Spleen (tissue), 11 donors: Measurements from ENCODE around the gene AGPAT3. TPM values are rescaled to one million over a fixed set of nuclear protein-coding genes. Genes with fewer than 3 reads are reported as not detected.
A peak's percentile ranks its signal among the peaks of the same experiment; 100 is the strongest.

Source experiments
- DNase-seq: peaks from one replicate; pipeline ENCODE4 v3.0.0-alpha.2; 2020
- H3K27ac ChIP-seq, 8 donors: fragments of 200-600 bp; sonication (generic) in 7 of 8; 1 replicate in 4 of 8; 2 replicates in 4 of 8; pipeline versions ENCODE4 v1.5.0 to v1.8.0; 2016 to 2021; ENCODE audit warnings: inconsistent platforms in 4 of 8, mild to moderate bottlenecking in 4 of 8, moderate library complexity in 1 of 8
- H3K27me3 ChIP-seq, 7 donors: fragments of 200-600 bp; sonication (generic) in 6 of 7; replicated peaks in 1 of 7; 1 replicate in 4 of 7; 2 replicates in 3 of 7; pipeline versions ENCODE4 v1.5.0 to v1.8.0; 2016 to 2021; ENCODE audit warnings: inconsistent platforms in 3 of 7, mild to moderate bottlenecking in 1 of 7
- H3K36me3 ChIP-seq, 6 donors: fragments of 200-600 bp; sonication (generic) in 5 of 6; 1 replicate in 4 of 6; 2 replicates in 2 of 6; pipeline versions ENCODE4 v1.5.0 to v1.8.0; 2016 to 2021; ENCODE audit warnings: inconsistent platforms in 2 of 6
- H3K4me1 ChIP-seq, 6 donors: fragments of 200-600 bp; sonication (generic) in 5 of 6; 1 replicate in 3 of 6; 2 replicates in 3 of 6; pipeline versions ENCODE4 v1.5.0 to v1.8.0; 2016 to 2021; ENCODE audit warnings: inconsistent platforms in 3 of 6
- H3K4me3 ChIP-seq, 8 donors: fragments of 200-600 bp; sonication (generic) in 7 of 8; 1 replicate in 4 of 8; 2 replicates in 4 of 8; pipeline versions ENCODE4 v1.5.0 to v1.8.0; 2016 to 2021; ENCODE audit warnings: inconsistent platforms in 4 of 8, mild to moderate bottlenecking in 4 of 8, moderate library complexity in 2 of 8
- H3K9me3 ChIP-seq, 8 donors: fragments of 200-600 bp; sonication (generic) in 7 of 8; 1 replicate in 4 of 8; 2 replicates in 4 of 8; pipeline versions ENCODE4 v1.5.0 to v1.8.0; 2016 to 2021; ENCODE audit warnings: inconsistent platforms in 4 of 8
- POLR2A ChIP-seq, 3 donors: fragments of 450-650 bp; IDR thresholded peaks; one replicate each; pipeline ENCODE4 v1.5.1; 2017; ENCODE audit warnings: antibody characterized with exemption in 3 of 3, mild to moderate bottlenecking in 1 of 3
- POLR2AphosphoS5 ChIP-seq, 3 donors: sonication (generic); formaldehyde crosslinking; IDR thresholded peaks; one replicate each; pipeline ENCODE4 v1.5.1; 2017; ENCODE audit warnings: antibody characterized with exemption in 3 of 3
- WGBS, 5 donors: extraction: QIAGEN DNeasy Blood & Tissue Kit in 3 of 5; methylation state at CpG; one replicate each; pipeline versions ENCODE4 v1.1.5 to v1.1.7; 2013 to 2018; 5-methylcytosine and 5-hydroxymethylcytosine counted together
- intact Hi-C: fragments of 100-400 bp; cut with DNase I; formaldehyde crosslinking; loops from one replicate; pipeline ENCODE4 v1.15.0; 2023; ENCODE audit warnings: low total_unique reads
- polyA plus RNA-seq, 3 donors: library from polyadenylated mRNA; stranded (reverse); fragments of 200-250 nt; gene quantifications; one replicate each; pipeline ENCODE4 v1.2.1, GENCODE V29; 2013
- total RNA-seq, 7 donors: library from RNA; depleted of rRNA in 3 of 7; stranded (reverse); fragments of >200 nt in 3 of 7; fragmentation: NEBNext Ultra II Directional in 4 of 7; extraction: Animal tissue kit (Norgen Biotek cat#: 25700) in 4 of 7; gene quantifications; one replicate each; pipeline versions ENCODE4 v1.1.0 to v1.2.1, GENCODE V29; 2016 to 2021
- TF ChIP-seq, protein P1 (sequence below), 11 experiments: fragments of 200-600 bp in 7 of 11; fragments of 450-650 bp in 4 of 11; sonication (generic) in 4 of 11; IDR thresholded peaks in 8 of 11; conservative IDR thresholded peaks in 3 of 11; 1 replicate in 7 of 11; 2 replicates in 4 of 11; pipeline versions ENCODE4 v1.4.0 to v1.8.0; 2016 to 2021; ENCODE audit warnings: antibody characterized with exemption in 11 of 11, inconsistent platforms in 4 of 11, mild to moderate bottlenecking in 1 of 11
- donor health status: healthy with polysubstance abuse.
- donor health status: DM: no; HTN: no; CAD: no; lungs with moderate emphysema.
- donor health status: DM: no; HTN: no; CAD: no.
- donor health status: Bipolar disorder and iron deficiency.
- donor health status: healthy.
- donor health status: DM: no; HTN: no; CAD: no.
- donor health status: DM: yes; HTN: yes; CAD: no.

The AGPAT3 gene
- total and polyA plus RNA-seq, 10 donors, result 6.9 to 92.0 (median 56.0) TPM

DNA sequence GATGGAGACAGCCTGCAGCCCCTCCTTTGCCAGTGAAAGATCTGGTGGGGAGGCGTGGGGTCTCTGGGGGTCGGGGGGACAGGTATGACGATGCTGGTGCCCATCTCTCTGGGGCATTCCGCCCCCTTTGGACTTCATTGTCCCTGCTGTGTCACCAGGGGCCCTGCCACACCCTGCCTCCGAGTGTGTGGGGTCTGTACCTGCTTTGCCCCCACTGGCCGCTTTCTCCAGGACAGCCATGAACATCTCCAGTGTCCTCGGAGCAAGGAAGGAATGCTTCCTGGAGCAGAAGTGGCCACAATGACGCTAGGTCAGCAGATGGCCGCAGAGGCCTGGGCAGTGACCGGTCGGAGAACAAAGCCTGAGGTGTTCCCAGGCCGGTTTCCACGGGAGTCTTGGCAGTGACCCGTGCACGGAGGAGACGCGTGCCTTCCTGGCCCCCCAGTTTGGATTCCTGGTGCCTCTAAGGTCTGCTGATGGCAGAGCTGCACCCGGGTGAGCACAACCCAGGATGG is 128.5 kb downstream of the AGPAT3 start:
- WGBS, 5 donors, result 68 to 82% (median 78%) methylated on average over 9 to 18 of the region's 18 CpGs
- peaks cover 0 to 28% (median 10%) of the 10 kb centered on the region in 6 donors for H3K4me1 ChIP-seq
- H3K27me3 ChIP-seq, result peaks cover 0 to 16% (median 0%) of the 10 kb centered on the region in 7 donors
- H3K9me3 ChIP-seq, result no peaks in the 10 kb centered on the region
- peak overlapping the region in 5 of 8 donors; percentile 23 to 65 (median 27) for H3K27ac ChIP-seq
- DNase-seq, result no peak
- no peaks in the 10 kb centered on the region for H3K36me3 ChIP-seq
- no peak overlapping the region for H3K4me3 ChIP-seq
- intact Hi-C loops, result no loop called here
- TF ChIP-seq, protein P1, sequence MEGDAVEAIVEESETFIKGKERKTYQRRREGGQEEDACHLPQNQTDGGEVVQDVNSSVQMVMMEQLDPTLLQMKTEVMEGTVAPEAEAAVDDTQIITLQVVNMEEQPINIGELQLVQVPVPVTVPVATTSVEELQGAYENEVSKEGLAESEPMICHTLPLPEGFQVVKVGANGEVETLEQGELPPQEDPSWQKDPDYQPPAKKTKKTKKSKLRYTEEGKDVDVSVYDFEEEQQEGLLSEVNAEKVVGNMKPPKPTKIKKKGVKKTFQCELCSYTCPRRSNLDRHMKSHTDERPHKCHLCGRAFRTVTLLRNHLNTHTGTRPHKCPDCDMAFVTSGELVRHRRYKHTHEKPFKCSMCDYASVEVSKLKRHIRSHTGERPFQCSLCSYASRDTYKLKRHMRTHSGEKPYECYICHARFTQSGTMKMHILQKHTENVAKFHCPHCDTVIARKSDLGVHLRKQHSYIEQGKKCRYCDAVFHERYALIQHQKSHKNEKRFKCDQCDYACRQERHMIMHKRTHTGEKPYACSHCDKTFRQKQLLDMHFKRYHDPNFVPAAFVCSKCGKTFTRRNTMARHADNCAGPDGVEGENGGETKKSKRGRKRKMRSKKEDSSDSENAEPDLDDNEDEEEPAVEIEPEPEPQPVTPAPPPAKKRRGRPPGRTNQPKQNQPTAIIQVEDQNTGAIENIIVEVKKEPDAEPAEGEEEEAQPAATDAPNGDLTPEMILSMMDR (IDR thresholded peaks at IDR 0.05 in 8 of 11, conservative IDR thresholded peaks at IDR 0.05 in 3 of 11), result no peak
- TF ChIP-seq POLR2AphosphoS5 (IDR thresholded peaks at IDR 0.05) (peak in 1 of 3 donors; percentile 12), POLR2A (IDR thresholded peaks at IDR 0.05) (no peak)

DNA sequence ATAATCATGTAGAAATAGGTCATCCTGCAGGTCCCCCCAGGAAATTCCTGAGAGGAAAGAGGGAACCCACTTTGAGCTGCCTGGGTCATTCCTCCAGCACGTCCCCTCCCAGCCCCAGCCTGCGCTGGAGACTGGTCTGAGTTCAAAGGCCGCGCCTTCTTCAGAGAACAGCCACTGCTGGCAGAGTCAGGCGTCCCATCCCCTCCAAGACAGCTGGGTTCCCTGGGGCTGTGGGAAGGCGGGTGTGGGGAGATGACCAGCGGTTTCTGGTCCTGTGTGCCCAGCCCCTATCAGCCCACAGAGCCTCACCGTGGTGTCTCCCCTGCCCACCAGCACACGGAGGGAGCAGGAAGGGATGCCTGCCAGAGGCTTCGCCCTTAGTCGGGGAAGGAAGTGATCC is 129.1 kb downstream of the AGPAT3 start:
- no peaks in the 10 kb centered on the region for H3K9me3 ChIP-seq
- no peak for DNase-seq
- no peak overlapping the region for H3K4me3 ChIP-seq
- no peaks in the 10 kb centered on the region for H3K36me3 ChIP-seq
- H3K27ac ChIP-seq, result peak overlapping the region in 5 of 8 donors; percentile 23 to 65 (median 27)
- TF ChIP-seq POLR2A (IDR thresholded peaks at IDR 0.05) (no peak), POLR2AphosphoS5 (IDR thresholded peaks at IDR 0.05) (no peak)
- TF ChIP-seq, protein P1 (IDR thresholded peaks at IDR 0.05 in 8 of 11, conservative IDR thresholded peaks at IDR 0.05 in 3 of 11), result no peak
- peaks cover 0 to 28% (median 10%) of the 10 kb centered on the region in 6 donors for H3K4me1 ChIP-seq
- 65 to 68% (median 68%) methylated on average over 4 to 11 of the region's 11 CpGs for WGBS, 5 donors
- intact Hi-C loops, result no loop called here
- H3K27me3 ChIP-seq, result peaks cover 0 to 16% (median 0%) of the 10 kb centered on the region in 7 donors

DNA sequence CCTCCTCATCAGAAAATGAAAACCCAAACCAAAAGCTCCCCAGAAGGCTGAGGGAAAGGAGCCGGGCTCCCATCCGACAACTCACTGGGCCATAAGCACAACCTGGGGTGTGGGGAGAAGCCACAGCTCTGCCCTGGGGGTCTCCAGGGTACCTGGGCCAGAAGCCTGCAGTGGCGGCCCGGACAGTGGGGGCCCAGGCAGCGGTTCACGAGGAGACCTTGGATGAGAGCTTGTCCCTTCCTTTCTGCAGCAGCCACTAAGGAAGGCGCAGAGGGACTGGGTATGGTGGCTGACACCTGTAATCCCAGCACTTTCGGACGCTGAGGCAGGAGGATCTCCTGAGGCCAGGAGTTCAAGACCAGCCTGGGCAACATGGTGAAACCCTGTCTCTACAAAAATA is 129.6 kb downstream of the AGPAT3 start:
- no peak for DNase-seq
- intact Hi-C loops, result no loop called here
- no peaks in the 10 kb centered on the region for H3K36me3 ChIP-seq

DNA sequence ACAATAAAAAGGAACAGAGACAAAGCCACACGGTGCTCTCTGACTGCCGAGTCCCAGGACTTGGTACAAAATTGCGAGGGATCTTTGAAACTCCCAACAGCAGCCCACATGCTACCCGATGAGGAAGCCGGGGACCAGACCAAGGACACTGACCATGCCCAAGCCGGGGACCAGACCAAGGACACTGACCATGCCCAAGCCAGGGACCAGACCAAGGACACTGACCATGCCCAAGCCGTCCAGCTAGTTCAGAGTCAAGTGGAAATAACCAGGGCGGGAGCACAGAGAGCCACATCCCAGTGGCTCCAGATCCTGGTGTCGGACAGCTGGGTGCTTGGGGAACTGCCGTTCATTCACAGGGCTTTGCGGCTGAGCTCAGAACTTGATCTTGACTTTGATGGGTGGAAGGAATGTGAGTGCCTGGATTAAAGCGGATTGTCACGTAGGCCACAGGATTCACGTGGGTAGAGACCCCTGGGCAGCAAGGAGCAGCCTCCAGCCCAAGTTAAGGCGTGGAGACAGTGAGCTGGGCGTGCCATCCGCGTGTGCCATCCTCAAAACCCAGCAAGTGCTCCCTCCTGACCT is 130.6 kb downstream of the AGPAT3 start:
- Histone ChIP-seq H3K9me3 (no peaks in the 10 kb centered on the region), H3K4me3 (no peak overlapping the region), H3K27ac (peak overlapping the region in 4 of 8 donors; percentile 25 to 65 (median 40)), H3K27me3 (peaks cover 0 to 19% (median 0%) of the 10 kb centered on the region in 7 donors), H3K4me1 (peaks cover 0 to 28% (median 10%) of the 10 kb centered on the region in 6 donors), H3K36me3 (no peaks in the 10 kb centered on the region)
- TF ChIP-seq, protein P1 (IDR thresholded peaks at IDR 0.05 in 8 of 11, conservative IDR thresholded peaks at IDR 0.05 in 3 of 11), result no peak
- peak in 2 of 3 donors; percentile 21 to 32 for TF ChIP-seq POLR2AphosphoS5 (IDR thresholded peaks at IDR 0.05)
- intact Hi-C loops, result no loop called here
- peak; percentile 82 for DNase-seq
- WGBS, 5 donors, result 74 to 89% (median 82%) methylated on average over 16 to 18 of the region's 18 CpGs

More for the DNA sequence above, 129.6 kb downstream of the AGPAT3 start:
- WGBS, 5 donors, result 78 to 90% (median 83%) methylated on average over 9 of the region's 9 CpGs
- TF ChIP-seq, protein P1 (IDR thresholded peaks at IDR 0.05 in 8 of 11, conservative IDR thresholded peaks at IDR 0.05 in 3 of 11), result no peak
- no peak for TF ChIP-seq POLR2A (IDR thresholded peaks at IDR 0.05)
- TF ChIP-seq POLR2AphosphoS5 (IDR thresholded peaks at IDR 0.05), result no peak
- Histone ChIP-seq H3K27me3 (peaks cover 0 to 16% (median 0%) of the 10 kb centered on the region in 7 donors), H3K4me3 (no peak overlapping the region), H3K27ac (peak overlapping the region in 3 of 8 donors; percentile 23 to 65 (median 48)), H3K9me3 (no peaks in the 10 kb centered on the region), H3K4me1 (peaks cover 0 to 28% (median 10%) of the 10 kb centered on the region in 6 donors)
